ENCODE measurements around the gene C3orf18. TPM values are rescaled to one million over a fixed set of nuclear protein-coding genes. Genes with fewer than 3 reads are reported as not detected.

C3orf18 gene
- total RNA-seq, 1 donor from 2014 or later: 12.5 TPM

GRCh38 chr3:50510325-50510724, 57.2 kb downstream of the C3orf18 start:
- H3K9me3 Mint-ChIP-seq (ENCODE audit: low read depth): no peaks in the 10 kb centered on the region
- H3K4me1 Mint-ChIP-seq (ENCODE audit: low read depth): no peaks in the 10 kb centered on the region
- TF ChIP-seq CTCF (IDR thresholded peaks at IDR 0.05; ENCODE audit: unreplicated experiment): no peak
- no peak for DNase-seq (ENCODE audit: low spot score, unreplicated experiment)
- H3K4me3 Mint-ChIP-seq (ENCODE audit: low read depth): no peak overlapping the region
- H3K27me3 Mint-ChIP-seq: peaks cover 40% of the 10 kb centered on the region
- H3K36me3 Mint-ChIP-seq (ENCODE audit: insufficient read depth): no peaks in the 10 kb centered on the region
- no peak overlapping the region for H3K27ac Mint-ChIP-seq

GRCh38 chr3:50509715-50510114, 57.8 kb downstream of the C3orf18 start:
- no peak overlapping the region for H3K27ac Mint-ChIP-seq
- no peak for TF ChIP-seq CTCF (IDR thresholded peaks at IDR 0.05; ENCODE audit: unreplicated experiment)
- DNase-seq (ENCODE audit: low spot score, unreplicated experiment): no peak
- H3K36me3 Mint-ChIP-seq (ENCODE audit: insufficient read depth): no peaks in the 10 kb centered on the region
- H3K9me3 Mint-ChIP-seq (ENCODE audit: low read depth): no peaks in the 10 kb centered on the region
- no peak overlapping the region for H3K4me3 Mint-ChIP-seq (ENCODE audit: low read depth)
- peaks cover 42% of the 10 kb centered on the region for H3K27me3 Mint-ChIP-seq
- H3K4me1 Mint-ChIP-seq (ENCODE audit: low read depth): no peaks in the 10 kb centered on the region

GRCh38 chr3:50508821-50509220, 58.7 kb downstream of the C3orf18 start:
- Mint-ChIP-seq H3K27me3 (peaks cover 40% of the 10 kb centered on the region), H3K9me3 (ENCODE audit: low read depth) (no peaks in the 10 kb centered on the region), H3K4me1 (ENCODE audit: low read depth) (no peaks in the 10 kb centered on the region), H3K27ac (no peak overlapping the region), H3K36me3 (ENCODE audit: insufficient read depth) (no peaks in the 10 kb centered on the region), H3K4me3 (ENCODE audit: low read depth) (no peak overlapping the region)
- no peak for DNase-seq (ENCODE audit: low spot score, unreplicated experiment)
- TF ChIP-seq CTCF (IDR thresholded peaks at IDR 0.05; ENCODE audit: unreplicated experiment): no peak

Other genes starting within 250 kb of the C3orf18 start
- gene HYAL2, start 245.0 kb downstream of the C3orf18 start, total RNA-seq: 74.3 and 77.9 TPM in 2 replicates
- 33.1 and 34.9 TPM in 2 replicates for gene TUSC2, start 239.5 kb downstream of the C3orf18 start, total RNA-seq
- gene RASSF1, start 226.9 kb downstream of the C3orf18 start, total RNA-seq: 11.7 and 13.9 TPM in 2 replicates
- 0.86 and 2.2 TPM in 2 replicates for gene ZMYND10, start 222.0 kb downstream of the C3orf18 start, total RNA-seq
- gene NPRL2, start 217.0 kb downstream of the C3orf18 start, total RNA-seq: 25.7 and 31.6 TPM in 2 replicates
- 18.7 and 19.2 TPM in 2 replicates for gene CYB561D2, start 216.9 kb downstream of the C3orf18 start, total RNA-seq
- 32.7 and 33.0 TPM in 2 replicates for gene TMEM115, start 208.2 kb downstream of the C3orf18 start, total RNA-seq
- 5.5 and 6.9 TPM in 2 replicates for gene CACNA2D2, start 64.1 kb downstream of the C3orf18 start, total RNA-seq
- gene HEMK1, start 1.8 kb upstream of the C3orf18 start, total RNA-seq: 23.0 and 23.7 TPM in 2 replicates
- 4.9 and 5.2 TPM in 2 replicates for gene CISH, start 44.0 kb upstream of the C3orf18 start, total RNA-seq
- 40.8 and 42.6 TPM in 2 replicates for gene MAPKAPK3, start 49.4 kb upstream of the C3orf18 start, total RNA-seq
- 10.0 and 10.6 TPM in 2 replicates for gene DOCK3, start 107.2 kb upstream of the C3orf18 start, total RNA-seq